Frontal cortex (tissue), 4 donors: ENCODE measurements around the gene LPP. TPM values are rescaled to one million over a fixed set of nuclear protein-coding genes. Genes with fewer than 3 reads are reported as not detected.

Source experiments
- DNase-seq, 2 donors: peaks; one replicate each; pipeline ENCODE4 v3.0.0; 2012; ENCODE audit warnings: low spot score in 2 of 2
- FAIRE-seq: peaks from 2 replicates; lab custom pipeline; 2012; peaks lifted over from hg19 to GRCh38; lab: Jason Lieb, UNC
- total RNA-seq: library from RNA; depleted of rRNA; stranded (reverse); fragments of >200 nt; gene quantifications from one replicate; pipeline ENCODE4 v1.2.3, GENCODE V29; 2014
- donor health status: control.
- donor health status: control.
- donor health status: control.

Gene LPP
- total RNA-seq, 1 donor from 2014 or later: 6.5 TPM

- no peak for FAIRE-seq
Measured at GRCh38 chr3:188513662-188514328, 359.8 kb downstream of the LPP start.

DNA sequence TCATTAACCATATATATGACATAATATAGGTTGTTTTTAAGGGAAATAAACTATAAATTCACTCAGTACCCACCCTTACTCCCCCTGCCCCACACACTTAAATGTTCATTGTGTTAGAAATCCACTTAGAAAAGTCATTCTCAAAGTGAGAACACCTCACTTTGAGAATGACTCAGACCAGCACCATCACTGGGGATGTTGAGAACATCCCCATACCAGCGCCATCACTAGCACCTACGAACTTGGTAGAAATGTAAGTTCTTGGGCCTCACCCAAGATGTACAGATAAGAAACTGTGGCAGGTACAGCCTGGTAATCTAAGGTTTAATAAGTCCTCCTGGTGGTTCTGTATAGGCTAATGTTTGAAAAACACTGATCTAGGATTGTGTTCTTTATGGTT lies 362.6 kb downstream of the LPP start:
- no peak for DNase-seq
- FAIRE-seq: no peak

More at GRCh38 chr3:188513662-188514328, 359.8 kb downstream of the LPP start:
- no peak for DNase-seq

DNA sequence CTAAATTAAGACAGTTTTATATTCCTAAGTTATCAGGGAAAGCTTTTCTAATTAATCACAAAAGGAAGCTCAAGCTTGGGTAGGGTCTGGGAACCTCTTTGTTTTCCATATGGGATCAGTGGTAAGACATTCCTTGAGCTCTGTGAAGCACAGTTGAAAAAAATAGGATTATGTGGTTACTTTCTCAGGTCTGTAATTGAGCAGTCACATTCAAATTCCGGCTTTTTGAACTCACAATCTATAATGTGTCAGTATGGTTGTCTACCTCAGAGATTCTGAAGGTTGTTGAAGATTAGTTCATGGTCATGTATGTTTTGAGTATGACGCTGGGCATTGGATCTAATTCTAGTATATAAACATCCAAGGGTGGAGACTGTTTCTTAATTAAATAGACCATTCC lies 364.5 kb downstream of the LPP start:
- no peak for FAIRE-seq

GRCh38 chr3:188518835-188519452 lies 365.0 kb downstream of the LPP start:
- FAIRE-seq: no peak

More for the DNA sequence above, 364.5 kb downstream of the LPP start:
- no peak for DNase-seq

DNA sequence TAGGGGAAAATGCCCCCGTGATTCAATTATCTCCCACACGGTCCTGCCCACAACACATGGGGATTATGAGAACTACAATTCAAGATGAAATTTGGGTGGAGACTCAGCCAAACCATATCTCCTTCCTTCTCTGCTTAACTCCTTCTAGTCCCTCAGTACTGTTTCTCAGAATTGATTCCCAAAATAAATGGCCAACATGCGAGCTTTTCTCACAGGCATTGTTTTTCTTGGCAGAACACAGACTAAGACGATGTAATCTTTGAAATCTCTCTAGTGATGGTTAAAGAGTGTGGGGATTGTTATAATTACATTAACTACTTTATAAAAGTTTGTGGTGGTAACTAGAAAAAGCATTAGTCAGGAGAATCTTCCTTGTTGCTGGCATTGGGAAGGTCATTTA lies 366.5 kb downstream of the LPP start:
- FAIRE-seq (no peak), DNase-seq (no peak)

More at GRCh38 chr3:188518835-188519452, 365.0 kb downstream of the LPP start:
- no peak for DNase-seq

- no peak for DNase-seq
- FAIRE-seq: no peak
Measured at GRCh38 chr3:188522115-188522514, 368.2 kb downstream of the LPP start.

DNA sequence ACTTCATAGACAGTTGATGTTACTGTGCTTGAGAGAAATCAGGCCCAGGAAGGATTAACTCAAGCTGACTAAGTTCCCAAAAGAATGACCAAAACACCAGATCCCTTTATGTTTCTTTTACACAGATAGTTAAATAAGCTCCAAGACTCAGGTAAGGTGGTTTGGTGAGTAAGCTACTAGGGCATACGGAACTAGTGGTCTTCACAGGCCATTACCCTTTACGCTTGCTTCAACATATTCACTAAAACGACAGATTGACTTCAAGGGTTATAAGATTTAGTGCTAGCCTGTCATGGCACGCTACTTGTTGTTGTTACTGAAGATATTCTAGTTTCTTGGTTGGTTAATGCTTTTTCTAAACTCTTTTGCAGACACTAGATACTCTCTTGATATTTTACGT lies 369.3 kb downstream of the LPP start:
- FAIRE-seq: no peak
- DNase-seq: no peak

GRCh38 chr3:188524052-188524451 lies 370.1 kb downstream of the LPP start:
- no peak for DNase-seq
- no peak for FAIRE-seq

DNA sequence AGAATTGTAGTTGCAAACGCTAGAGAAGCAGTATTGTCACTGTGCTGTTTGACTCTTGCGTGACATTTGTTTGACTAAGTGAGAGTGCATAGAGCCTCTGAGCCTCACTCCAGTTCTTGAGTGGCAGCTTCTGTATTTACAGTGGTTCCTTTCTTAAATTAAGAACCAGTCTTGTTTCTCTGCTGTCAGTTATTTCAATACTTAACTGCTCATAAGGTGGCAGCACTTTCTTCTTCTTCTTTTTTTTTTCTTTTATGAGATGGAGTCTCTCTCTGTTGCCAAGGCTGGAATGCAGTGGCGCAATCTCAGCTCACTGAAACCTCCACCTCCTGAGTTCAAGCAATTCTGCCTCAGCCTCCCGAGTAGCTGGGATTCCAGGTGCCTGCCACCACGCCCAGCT lies 372.1 kb downstream of the LPP start:
- DNase-seq (no peak), FAIRE-seq (no peak)

DNA sequence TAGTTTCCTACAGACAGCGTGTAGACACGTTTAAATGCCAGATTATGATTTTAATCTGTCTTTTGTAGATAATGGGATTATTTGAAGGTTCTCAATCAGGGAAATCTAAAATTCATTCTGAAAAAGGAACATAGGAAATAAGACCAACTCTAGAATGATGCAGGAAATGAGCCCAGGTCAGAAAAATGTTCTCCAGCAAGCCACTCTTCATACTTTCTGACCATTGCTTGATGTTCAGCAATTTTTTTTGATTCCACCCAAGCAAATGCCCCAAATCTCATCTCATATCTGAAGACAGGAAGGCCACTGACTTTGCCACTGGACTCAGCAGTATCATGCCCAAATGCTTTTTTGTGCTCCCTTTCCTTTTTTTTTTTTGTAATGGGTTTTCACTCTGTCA lies 373.4 kb downstream of the LPP start:
- FAIRE-seq: no peak

GRCh38 chr3:188528396-188528795 lies 374.4 kb downstream of the LPP start:
- no peak for DNase-seq

More for the DNA sequence above, 373.4 kb downstream of the LPP start:
- no peak for DNase-seq

GRCh38 chr3:188529228-188529627 lies 375.3 kb downstream of the LPP start:
- FAIRE-seq: no peak

More at GRCh38 chr3:188528396-188528795, 374.4 kb downstream of the LPP start:
- FAIRE-seq: no peak

GRCh38 chr3:188530226-188530625 lies 376.3 kb downstream of the LPP start:
- no peak for FAIRE-seq
- DNase-seq: no peak

More at GRCh38 chr3:188529228-188529627, 375.3 kb downstream of the LPP start:
- DNase-seq: no peak

DNA sequence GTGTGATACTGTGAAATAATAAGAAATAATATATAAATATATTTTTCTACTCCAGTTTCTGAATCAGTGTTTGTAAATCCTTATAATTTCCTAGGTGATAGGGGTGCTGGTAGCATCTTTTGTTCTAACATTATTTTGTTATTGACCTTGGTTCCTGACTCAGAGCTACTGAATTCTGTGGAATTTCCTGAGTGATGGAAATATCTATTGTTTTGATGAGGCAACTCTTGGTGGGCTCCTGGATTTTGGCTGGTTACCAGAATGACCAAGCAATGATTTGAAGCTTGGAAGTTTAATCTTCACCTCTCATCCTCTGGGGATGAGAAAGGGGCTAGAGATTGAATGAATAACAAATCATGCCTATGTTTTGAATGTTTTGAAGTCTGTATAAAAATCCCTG lies 377.3 kb downstream of the LPP start:
- no peak for FAIRE-seq
- DNase-seq: no peak

DNA sequence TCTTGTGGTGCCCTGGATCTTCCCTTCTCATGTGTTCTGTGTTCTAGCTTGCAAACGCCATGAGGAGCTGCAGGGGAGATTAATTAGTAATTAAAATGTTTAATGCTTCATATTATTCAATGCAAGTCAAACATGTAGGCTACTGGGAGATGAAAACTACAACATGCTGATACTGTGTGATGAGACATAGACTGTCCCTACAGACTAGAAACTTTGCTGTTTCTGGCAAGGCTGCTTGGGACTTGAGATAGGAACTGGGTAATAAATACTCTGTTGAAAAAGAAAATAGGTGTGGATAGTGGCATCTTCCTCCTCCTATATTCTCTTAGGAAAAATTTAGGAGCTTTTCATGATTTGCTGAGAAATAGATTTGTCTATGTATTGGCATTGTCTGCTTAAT lies 379.2 kb downstream of the LPP start:
- FAIRE-seq (no peak), DNase-seq (no peak)

- no peak for DNase-seq
- FAIRE-seq: no peak
Measured at GRCh38 chr3:188533612-188534357, 379.8 kb downstream of the LPP start.

- FAIRE-seq (no peak), DNase-seq (no peak)
Measured at GRCh38 chr3:188534633-188535032, 380.7 kb downstream of the LPP start.

DNA sequence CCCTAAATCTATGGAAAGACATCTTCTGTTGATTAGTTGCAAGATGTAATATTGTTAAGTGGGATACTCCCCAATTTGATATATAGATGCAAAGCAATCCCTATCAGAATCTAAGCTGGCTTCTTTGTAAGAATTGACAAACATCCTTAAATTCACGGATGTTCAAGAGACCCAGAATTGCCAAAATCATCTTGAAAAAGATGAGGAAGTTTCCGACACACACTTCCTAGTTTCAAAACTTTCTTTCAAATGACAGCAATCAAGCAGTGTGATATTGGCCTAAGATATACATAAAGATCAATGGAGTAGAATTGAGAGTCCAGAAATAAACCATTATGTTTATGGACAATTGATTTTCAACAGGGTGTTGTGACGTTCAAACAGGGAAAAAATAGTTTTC lies 383.6 kb downstream of the LPP start:
- FAIRE-seq: no peak
- no peak for DNase-seq

GRCh38 chr3:188539037-188539436 lies 385.1 kb downstream of the LPP start:
- no peak for DNase-seq
- FAIRE-seq: no peak

DNA sequence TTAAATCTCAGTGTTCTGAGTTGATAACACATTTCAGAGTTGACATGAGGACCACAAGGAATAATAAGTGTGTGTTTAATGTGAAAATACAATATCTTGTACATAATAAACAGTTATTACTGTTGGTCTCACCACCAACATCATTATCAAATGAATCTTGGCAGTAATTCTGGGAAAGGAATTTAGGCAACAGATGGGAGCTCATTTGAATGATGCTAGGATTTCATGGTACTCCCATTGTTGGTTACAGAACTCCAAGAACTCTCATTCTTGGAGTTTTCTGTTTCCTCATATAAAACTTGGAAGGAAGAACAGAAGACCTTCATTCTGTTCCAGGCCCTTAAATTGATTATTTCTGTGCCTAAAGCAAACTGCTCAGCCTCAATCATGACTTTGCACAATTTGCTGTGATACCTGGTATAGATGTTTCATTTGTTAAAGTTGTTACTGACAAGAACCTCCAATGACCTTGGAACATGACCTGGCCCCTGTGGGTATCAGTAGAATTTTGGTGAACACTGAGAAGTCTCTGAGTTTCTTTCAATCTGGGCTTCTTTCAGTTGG lies 385.8 kb downstream of the LPP start:
- FAIRE-seq: no peak
- no peak for DNase-seq

DNA sequence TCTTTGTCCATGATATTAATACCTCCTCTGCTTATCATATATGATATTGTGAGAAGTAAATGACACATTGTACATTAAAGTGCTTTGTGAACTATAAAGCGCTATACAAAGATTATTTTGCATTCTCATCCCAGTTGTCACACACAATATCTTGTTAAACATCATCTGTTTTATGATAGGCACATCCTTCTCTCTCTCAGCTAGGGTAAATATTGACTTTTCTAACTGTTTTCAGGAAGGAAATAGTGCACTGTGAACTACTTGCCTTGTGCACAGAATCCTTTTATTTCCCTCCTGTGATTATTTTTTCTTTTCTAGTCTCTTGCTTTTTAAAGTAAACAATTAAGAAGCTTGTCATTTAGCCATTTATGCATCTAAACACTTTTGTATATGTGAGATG lies 388.2 kb downstream of the LPP start:
- DNase-seq: no peak
- FAIRE-seq: no peak
